Effector memory CD4-positive, alpha-beta T cell (primary cell): ENCODE data around the gene DELE1.

Source experiments
- DNase-seq, 3 donors: peaks; one replicate each; pipeline ENCODE4 v3.0.0-alpha.2; 2020
- H3K27ac ChIP-seq: 2 replicates; pipeline ENCODE4 v1.7.0; 2013; ENCODE audit warnings: mild to moderate bottlenecking, low read length, moderate library complexity; ENCODE audit not compliant: insufficient read depth, poor library complexity, severe bottlenecking
- H3K27me3 ChIP-seq: replicated peaks from 2 replicates; pipeline ENCODE4 v1.7.0; 2013; ENCODE audit warnings: mild to moderate bottlenecking, low read length; ENCODE audit not compliant: insufficient read depth, control insufficient read depth, poor library complexity, severe bottlenecking
- H3K36me3 ChIP-seq: 2 replicates; pipeline ENCODE4 v1.7.0; 2013; ENCODE audit warnings: mild to moderate bottlenecking, low read length, moderate library complexity; ENCODE audit not compliant: control insufficient read depth, insufficient read depth
- H3K4me1 ChIP-seq: 2 replicates; pipeline ENCODE4 v1.7.0; 2013; ENCODE audit warnings: low read length, mild to moderate bottlenecking; ENCODE audit not compliant: control insufficient read depth, insufficient read depth, poor library complexity, severe bottlenecking
- H3K4me3 ChIP-seq: 2 replicates; pipeline ENCODE4 v1.7.0; 2013; ENCODE audit warnings: low read length, low read depth, mild to moderate bottlenecking; ENCODE audit not compliant: insufficient read depth, poor library complexity, severe bottlenecking
- H3K9me3 ChIP-seq: 2 replicates; pipeline ENCODE4 v1.7.0; 2013; ENCODE audit warnings: mild to moderate bottlenecking, low read length, moderate library complexity; ENCODE audit not compliant: control insufficient read depth
- total RNA-seq, 3 donors: gene quantifications; one replicate each; lab custom pipeline; 2026; lab: John Stamatoyannopoulos, UW

DELE1 gene, protein sequence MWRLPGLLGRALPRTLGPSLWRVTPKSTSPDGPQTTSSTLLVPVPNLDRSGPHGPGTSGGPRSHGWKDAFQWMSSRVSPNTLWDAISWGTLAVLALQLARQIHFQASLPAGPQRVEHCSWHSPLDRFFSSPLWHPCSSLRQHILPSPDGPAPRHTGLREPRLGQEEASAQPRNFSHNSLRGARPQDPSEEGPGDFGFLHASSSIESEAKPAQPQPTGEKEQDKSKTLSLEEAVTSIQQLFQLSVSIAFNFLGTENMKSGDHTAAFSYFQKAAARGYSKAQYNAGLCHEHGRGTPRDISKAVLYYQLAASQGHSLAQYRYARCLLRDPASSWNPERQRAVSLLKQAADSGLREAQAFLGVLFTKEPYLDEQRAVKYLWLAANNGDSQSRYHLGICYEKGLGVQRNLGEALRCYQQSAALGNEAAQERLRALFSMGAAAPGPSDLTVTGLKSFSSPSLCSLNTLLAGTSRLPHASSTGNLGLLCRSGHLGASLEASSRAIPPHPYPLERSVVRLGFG
- total RNA-seq: 70.0 to 82.7 (median 74.0) reads per million in 3 donors

DNA sequence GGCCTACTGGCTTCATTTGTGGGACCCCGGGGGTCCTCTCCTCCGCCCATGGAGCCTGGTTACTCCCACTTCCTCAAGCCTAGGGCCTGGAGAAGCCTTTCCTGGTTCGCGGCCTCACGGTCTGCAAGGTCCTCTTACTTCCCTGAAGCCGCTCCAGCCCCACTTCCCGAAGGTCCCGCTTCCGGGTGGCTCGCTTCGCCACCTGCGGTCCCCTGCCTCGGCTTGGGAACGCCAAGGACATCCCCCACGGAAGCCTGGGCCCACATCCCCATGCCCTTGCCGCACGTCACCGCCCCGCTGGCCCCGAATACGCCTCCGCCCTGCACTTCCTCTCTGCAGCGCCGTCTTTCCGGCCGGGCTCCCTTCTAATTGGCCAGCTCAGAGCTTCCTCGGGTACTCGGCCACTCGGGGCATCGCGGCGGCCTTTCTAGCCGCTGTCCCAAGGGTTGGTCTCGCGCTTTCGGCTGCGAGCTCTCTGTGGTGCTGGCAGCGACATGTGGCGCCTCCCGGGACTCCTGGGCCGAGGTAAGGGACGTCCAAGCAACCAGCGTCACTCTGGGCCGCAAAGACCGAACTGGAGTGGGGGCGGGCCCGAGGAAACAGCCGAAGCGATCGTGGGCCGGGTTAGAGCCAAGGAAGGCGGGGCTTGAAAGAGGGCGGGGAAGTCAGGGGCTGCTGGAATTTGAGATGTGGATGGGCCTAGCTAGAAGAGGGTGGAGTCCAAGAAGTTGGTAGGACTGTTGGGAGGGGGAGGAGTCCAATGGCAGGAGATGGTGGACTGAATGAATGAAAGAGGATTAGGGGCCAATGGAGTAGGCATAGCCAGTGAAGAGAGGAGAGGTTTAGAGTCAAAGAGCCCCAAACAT is at the start of gene DELE1:
Gene DELE1 (plus strand): TSS at position 424 of the 866 bp plus-strand sequence. CDS start 71 bp downstream, at position 495.
- Histone ChIP-seq H3K27me3 (no peaks in the 10 kb centered on the region), H3K9me3 (no peaks in the 10 kb centered on the region), H3K27ac (peak within 1 kb of the TSS; percentile 96), H3K36me3 (peaks cover 27% of the 10 kb centered on the region), H3K4me3 (peak within 1 kb of the TSS; percentile 74), H3K4me1 (peaks cover 11% of the 10 kb centered on the region)
- peak; percentile 78 to 85 (median 81) for DNase-seq

DNA sequence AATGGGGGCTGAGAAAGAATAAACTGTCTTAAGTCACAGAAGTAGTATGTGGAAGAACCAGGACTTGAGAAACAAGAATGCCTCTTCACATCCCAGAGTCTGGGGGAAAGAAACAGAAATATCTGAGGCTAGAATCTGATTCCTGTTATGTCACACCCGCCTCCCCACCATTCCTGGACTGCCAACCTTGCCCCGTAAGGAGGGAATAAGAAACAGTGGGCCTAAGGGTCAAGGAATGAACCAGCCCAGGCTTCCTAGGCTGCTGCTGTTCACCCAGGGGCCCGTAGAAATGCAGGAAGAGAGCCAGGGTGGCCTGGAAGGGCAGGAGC is 49.8 kb upstream of the DELE1 start:
- H3K36me3 ChIP-seq: no peaks in the 10 kb centered on the region
- DNase-seq: no peak
- H3K4me3 ChIP-seq: no peak overlapping the region
- peaks cover 31% of the 10 kb centered on the region for H3K4me1 ChIP-seq
- H3K9me3 ChIP-seq: no peaks in the 10 kb centered on the region
- peaks cover 39% of the 10 kb centered on the region for H3K27me3 ChIP-seq
- no peak overlapping the region for H3K27ac ChIP-seq

DNA sequence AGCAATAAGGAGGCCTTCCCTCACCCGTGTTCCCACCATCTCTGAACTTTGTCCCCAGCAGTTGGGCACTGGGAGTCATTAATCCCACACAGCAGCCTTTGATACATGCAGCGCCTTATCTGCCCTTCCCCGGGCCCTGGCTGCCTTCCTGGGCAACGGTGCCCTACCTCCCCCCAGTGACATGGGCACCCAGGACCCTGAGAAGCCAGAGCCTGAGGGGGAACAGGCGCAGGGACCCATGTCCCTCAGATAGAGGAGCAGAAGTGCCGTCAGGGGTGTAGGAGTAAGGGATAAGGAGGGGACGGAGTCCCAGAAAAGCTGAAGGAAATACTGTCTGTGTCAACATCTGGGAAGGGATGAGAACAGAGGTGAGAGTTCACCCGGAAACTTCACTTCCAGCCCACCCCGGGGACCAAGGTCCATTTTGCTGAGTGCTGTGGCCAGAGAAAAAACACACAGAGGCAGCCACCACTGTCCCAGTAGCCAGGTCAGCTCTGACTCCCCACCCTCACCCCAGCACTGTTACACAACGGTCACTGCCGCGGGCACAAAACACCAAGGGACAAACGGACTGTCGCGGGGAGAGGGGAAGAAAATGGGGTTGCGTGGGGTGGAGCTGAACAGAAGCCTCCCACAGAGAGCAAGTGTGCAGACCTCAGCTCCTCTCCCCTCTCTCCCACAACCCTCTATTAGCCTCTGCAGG is 49.3 kb upstream of the DELE1 start:
- DNase-seq: no peak
- H3K9me3 ChIP-seq: no peaks in the 10 kb centered on the region
- peaks cover 39% of the 10 kb centered on the region for H3K27me3 ChIP-seq
- H3K4me1 ChIP-seq: peaks cover 35% of the 10 kb centered on the region
- no peaks in the 10 kb centered on the region for H3K36me3 ChIP-seq
- no peak overlapping the region for H3K4me3 ChIP-seq
- H3K27ac ChIP-seq: no peak overlapping the region

DNA sequence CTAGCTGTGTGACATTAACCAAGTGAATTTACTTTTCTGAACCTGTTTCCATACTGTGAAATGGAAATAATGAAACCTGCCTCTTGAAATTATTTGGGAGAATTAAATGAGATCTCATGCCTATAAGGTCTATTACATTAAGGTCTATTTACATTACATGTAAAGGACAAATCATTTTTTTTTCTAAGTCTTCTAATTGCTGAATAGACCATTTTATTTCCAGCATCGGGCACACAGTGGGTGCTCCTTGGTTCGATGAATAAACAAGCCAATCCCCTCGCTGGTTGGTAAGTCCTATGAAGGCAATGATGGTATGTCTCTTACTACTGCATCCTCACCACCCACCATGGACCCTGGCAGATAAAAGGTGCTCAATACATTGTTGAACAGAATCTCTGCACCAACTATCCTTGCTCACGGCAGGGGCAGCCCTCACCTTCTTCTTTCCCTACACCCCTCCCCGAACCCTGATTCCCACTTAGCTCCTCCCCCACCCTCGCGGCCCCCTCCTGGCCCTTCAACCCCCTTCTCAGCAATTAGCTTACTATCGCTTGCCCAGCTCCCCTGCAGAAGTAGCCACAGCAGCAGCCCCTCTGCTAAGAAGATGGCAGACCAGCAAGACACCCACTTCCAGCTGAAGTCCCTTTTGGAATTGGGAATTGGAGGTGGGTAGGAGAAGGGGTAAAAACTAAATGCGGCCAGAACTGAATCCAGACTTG is 48.5 kb upstream of the DELE1 start:
- no peaks in the 10 kb centered on the region for H3K9me3 ChIP-seq
- H3K4me3 ChIP-seq: no peak overlapping the region
- H3K27me3 ChIP-seq: peaks cover 39% of the 10 kb centered on the region
- no peak for DNase-seq
- H3K27ac ChIP-seq: no peak overlapping the region
- H3K36me3 ChIP-seq: no peaks in the 10 kb centered on the region
- peaks cover 36% of the 10 kb centered on the region for H3K4me1 ChIP-seq

DNA sequence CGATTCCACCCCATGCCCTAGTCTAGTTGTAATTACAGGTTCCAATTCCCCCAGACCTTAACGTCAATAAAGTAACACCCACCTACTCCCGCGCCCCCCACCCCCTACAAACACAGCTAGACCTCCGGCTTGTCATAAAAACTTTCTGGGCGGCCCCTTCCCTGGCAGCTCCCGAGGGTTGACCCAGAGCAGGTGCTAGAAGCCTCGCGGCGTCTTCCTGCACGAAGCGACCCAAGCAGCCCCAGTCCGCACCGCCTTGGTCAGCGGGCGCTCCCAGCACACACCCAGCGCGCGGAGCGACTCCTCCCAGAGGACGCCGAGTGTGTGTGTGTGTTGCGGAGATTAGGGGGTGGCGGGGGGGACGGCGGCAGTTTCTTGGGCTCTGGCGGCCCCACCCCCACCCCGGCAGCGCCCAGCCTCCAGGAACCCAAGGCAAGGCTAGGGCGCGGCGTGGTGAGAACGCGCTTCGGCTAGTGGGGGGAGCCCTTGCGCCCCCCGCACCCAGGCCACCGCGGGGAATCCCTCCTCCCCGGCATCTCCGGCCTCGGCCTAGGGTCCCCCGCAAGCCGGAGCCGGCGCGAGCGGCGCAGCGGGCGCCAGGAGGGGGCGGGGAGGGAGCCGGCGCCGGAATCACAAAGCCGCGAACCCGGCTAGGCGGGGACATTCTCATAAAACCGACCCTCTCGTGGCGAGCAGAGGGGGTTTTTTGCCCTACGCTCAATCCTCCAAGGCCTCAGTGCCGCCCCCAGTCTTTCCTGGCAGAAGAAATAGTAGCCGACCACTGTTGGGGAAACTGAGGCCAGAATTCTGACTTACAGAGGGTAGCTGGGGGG is 47.7 kb upstream of the DELE1 start:
- no peak for DNase-seq
- peaks cover 36% of the 10 kb centered on the region for H3K4me1 ChIP-seq
- H3K27ac ChIP-seq: no peak overlapping the region
- peaks cover 39% of the 10 kb centered on the region for H3K27me3 ChIP-seq
- H3K9me3 ChIP-seq: no peaks in the 10 kb centered on the region
- H3K4me3 ChIP-seq: peak overlapping the region; percentile 27
- H3K36me3 ChIP-seq: no peaks in the 10 kb centered on the region

DNA sequence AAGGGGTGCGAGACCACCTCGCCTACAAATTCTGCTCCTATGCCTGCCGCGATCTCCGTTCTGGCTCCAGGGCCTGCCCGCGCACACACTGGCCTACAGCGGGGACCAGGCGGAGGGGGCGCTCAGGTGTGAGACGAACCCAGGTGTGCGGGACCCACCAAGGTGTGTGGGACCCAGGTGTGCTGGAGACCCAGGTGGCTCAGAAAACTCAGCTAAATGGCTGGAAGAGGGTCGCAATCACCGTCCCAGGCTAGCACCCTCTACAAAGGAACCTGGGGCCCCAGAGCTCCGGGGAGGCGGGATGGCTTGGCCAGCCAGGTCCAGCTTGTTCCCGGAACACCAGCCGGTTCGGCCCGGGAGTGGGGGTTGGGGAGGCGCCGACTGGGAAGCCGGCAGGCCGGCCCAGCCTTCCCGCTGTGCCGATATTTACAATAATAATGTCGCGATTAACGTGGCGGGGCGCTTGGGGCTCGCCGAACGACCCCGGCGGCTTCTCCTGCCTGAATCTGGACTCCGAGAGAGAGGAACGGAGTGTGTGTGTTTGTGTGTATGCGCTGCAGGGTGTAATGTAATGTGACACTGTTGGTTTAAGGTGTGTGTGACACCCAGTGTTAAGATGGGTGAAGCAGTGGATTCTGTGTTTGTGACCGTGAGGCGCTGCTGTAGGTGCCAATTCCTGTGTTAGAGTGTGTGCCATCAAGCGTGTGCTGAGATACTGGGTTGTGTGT is 46.9 kb upstream of the DELE1 start:
- peaks cover 39% of the 10 kb centered on the region for H3K27me3 ChIP-seq
- no peak overlapping the region for H3K27ac ChIP-seq
- H3K36me3 ChIP-seq: no peaks in the 10 kb centered on the region
- no peak for DNase-seq
- no peaks in the 10 kb centered on the region for H3K9me3 ChIP-seq
- peaks cover 36% of the 10 kb centered on the region for H3K4me1 ChIP-seq
- no peak overlapping the region for H3K4me3 ChIP-seq

DNA sequence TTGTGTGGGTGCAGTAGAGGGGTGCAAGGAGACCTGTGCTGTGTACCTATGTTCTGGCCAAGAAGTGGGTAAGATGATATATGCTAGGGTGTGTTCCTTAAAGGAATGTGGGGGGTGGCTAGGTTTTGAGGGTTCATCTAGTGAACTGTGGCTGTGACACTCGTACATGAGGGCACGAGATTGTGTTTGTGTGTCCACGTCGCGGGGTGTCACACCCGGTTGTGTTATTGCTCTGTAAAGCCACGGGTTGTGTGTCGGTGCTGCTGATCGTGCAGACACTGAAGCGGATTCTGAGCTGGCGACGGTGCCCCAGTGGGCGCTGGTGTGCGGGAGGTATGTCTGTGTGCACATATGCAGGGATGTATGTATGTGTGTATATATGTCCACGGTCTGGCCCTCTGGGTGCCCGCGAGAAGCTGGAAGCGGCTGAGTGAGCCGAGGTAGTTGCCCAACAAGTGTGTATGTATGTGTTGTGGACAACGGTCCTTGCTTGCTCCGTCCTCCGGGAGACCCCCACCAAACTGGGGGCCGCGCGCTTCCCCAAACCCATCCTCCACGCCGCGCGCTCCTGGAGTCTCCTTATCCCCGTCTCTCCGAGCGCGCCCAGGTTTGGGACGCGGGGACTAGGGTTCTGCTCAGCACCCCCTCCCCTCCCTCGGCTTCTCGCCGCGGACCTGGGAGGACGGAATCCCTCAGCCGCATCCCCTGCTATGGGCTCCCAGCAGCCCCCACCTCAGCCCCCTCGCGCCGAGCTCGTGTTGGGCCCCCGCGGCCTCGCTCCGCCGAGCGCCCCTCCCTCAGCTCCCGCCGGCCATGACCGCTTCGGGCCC is 46.1 kb upstream of the DELE1 start:
- Histone ChIP-seq H3K4me1 (peaks cover 36% of the 10 kb centered on the region), H3K4me3 (peak overlapping the region; percentile 55), H3K27ac (no peak overlapping the region), H3K9me3 (no peaks in the 10 kb centered on the region), H3K27me3 (peaks cover 41% of the 10 kb centered on the region), H3K36me3 (no peaks in the 10 kb centered on the region)
- DNase-seq: no peak

DNA sequence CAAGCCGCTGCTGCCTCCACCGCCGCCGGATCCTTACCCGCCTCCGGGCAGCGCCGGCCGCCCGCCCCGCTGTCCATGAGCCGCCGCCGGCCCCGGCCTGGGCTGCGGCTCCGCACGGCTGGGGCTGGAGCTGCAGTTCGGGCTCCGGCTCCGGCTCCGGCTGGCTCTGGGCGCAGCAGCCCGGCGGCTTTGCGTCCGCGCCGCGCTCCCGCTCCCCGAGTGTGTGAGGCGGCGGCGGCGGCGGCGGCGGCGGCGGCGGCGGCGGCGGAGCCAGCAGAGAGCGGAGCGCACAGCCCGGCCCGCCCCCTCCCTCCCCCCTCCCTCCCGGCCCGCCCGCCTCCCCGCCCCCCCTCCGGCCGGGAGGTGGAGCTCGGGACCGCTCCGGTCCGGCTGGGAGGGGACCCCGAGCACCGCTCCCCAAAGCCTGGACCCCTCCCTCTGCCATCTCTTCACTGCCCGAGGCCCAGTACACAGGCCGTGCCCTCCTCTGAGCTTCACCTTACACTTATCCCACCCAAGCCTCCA is 45.4 kb upstream of the DELE1 start, which contains the start of gene PCDH1:
Gene PCDH1 (minus strand): TSS at position 225 of the 525 bp plus-strand sequence. CDS start 148 bp downstream, at position 77.
- Histone ChIP-seq H3K4me1 (peaks cover 36% of the 10 kb centered on the region), H3K27ac (no peak within 1 kb of the TSS), H3K9me3 (no peaks in the 10 kb centered on the region), H3K27me3 (peaks cover 47% of the 10 kb centered on the region), H3K4me3 (peak within 1 kb of the TSS; percentile 60), H3K36me3 (no peaks in the 10 kb centered on the region)
- DNase-seq: no peak
